IPS-15b (cell line): ENCODE measurements around the gene PRKAB2.

Source experiments
- H3K27me3 ChIP-seq: one replicate; pipeline ENCODE4 v1.6.1; 2013; ENCODE audit warnings: low read length; ENCODE audit not compliant: control insufficient read depth, insufficient read depth
- H3K36me3 ChIP-seq: one replicate; pipeline ENCODE4 v1.6.1; 2013; ENCODE audit warnings: low read length; ENCODE audit not compliant: control insufficient read depth, insufficient read depth
- H3K4me1 ChIP-seq: one replicate; pipeline ENCODE4 v1.6.1; 2013; ENCODE audit warnings: mild to moderate bottlenecking, low read length; ENCODE audit not compliant: control insufficient read depth, insufficient read depth
- H3K4me3 ChIP-seq: one replicate; pipeline ENCODE4 v1.5.1; 2013; ENCODE audit warnings: low read depth, low read length
- H3K9ac ChIP-seq: one replicate; pipeline ENCODE4 v1.6.1; 2013; ENCODE audit warnings: low read depth, mild to moderate bottlenecking, low read length
- H3K9me3 ChIP-seq: one replicate; pipeline ENCODE4 v1.6.1; 2013; ENCODE audit warnings: mild to moderate bottlenecking, low read length; ENCODE audit not compliant: control insufficient read depth, insufficient read depth

The PRKAB2 gene

GRCh38 chr1:147105909-147106308 lies 66.4 kb downstream of the PRKAB2 start:
- Histone ChIP-seq H3K9ac (no peak overlapping the region), H3K4me3 (no peak overlapping the region), H3K4me1 (no peaks in the 10 kb centered on the region), H3K36me3 (no peaks in the 10 kb centered on the region), H3K9me3 (no peaks in the 10 kb centered on the region), H3K27me3 (no peaks in the 10 kb centered on the region)
